Panc1 (cell line): ENCODE results near the gene DCAF15.

Experiments
- TCF7L2 ChIP-seq: IDR thresholded peaks from 2 replicates; pipeline ENCODE4 v1.6.1; 2011; ENCODE audit warnings: mild to moderate bottlenecking, low read depth, low read length, inconsistent platforms
- TF ChIP-seq, protein P1 (sequence below): fragments of 450-650 bp; IDR thresholded peaks from 2 replicates; pipeline ENCODE4 v1.5.1; 2017; ENCODE audit warnings: mild to moderate bottlenecking
- TF ChIP-seq, protein P2 (sequence below), 2 experiments: IDR thresholded peaks; 2 replicates each; pipeline ENCODE4 v1.6.1; 2011 to 2012; ENCODE audit warnings: low read depth in 2 of 2, control low read depth in 1 of 2, low read length in 1 of 2, mild to moderate bottlenecking in 1 of 2, moderate library complexity in 1 of 2; ENCODE audit not compliant: insufficient read depth in 1 of 2

DNA sequence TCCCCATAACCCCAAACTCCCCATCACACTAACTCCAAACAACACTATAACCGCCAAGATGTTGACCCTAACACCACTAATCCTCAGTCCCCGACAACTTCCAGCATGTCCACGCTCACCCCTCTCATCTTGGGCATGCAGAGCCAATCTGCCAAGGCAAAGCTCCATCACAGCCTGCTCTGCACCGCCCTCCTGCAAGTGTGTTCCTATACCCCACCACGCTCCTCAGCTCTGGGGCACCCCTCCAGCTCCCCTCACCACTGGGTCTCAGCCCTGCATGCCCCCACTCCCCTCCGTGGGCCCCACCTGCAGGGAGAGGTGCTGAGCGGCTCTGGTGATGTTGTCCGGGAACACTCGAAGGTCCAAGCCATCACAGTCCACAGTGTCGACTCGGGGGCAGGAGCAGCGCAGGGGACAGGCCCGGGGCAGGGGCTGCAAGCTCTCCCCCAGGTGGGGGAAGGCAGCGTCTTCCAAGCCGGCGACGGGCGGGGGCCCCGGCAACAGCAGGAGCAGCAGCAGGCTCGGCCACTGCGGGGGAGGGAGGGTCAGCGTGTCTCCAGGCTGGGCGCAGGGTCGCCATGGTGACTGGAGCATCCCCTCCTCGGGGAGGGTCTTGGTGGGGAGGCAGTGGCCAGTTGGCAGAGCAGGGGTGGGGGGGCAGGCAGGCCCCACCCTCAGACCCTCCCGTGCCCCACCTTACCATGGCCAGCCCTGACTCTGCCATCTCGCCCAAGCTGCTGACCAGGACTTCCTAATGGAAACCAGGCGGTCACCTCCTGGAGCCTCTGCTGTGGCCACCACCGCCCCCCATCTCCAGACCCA lies 14.6 kb upstream of the DCAF15 start:
- TF ChIP-seq, protein P1, sequence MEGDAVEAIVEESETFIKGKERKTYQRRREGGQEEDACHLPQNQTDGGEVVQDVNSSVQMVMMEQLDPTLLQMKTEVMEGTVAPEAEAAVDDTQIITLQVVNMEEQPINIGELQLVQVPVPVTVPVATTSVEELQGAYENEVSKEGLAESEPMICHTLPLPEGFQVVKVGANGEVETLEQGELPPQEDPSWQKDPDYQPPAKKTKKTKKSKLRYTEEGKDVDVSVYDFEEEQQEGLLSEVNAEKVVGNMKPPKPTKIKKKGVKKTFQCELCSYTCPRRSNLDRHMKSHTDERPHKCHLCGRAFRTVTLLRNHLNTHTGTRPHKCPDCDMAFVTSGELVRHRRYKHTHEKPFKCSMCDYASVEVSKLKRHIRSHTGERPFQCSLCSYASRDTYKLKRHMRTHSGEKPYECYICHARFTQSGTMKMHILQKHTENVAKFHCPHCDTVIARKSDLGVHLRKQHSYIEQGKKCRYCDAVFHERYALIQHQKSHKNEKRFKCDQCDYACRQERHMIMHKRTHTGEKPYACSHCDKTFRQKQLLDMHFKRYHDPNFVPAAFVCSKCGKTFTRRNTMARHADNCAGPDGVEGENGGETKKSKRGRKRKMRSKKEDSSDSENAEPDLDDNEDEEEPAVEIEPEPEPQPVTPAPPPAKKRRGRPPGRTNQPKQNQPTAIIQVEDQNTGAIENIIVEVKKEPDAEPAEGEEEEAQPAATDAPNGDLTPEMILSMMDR, result no peak
- TF ChIP-seq TCF7L2, result no peak
- TF ChIP-seq, protein P2, sequence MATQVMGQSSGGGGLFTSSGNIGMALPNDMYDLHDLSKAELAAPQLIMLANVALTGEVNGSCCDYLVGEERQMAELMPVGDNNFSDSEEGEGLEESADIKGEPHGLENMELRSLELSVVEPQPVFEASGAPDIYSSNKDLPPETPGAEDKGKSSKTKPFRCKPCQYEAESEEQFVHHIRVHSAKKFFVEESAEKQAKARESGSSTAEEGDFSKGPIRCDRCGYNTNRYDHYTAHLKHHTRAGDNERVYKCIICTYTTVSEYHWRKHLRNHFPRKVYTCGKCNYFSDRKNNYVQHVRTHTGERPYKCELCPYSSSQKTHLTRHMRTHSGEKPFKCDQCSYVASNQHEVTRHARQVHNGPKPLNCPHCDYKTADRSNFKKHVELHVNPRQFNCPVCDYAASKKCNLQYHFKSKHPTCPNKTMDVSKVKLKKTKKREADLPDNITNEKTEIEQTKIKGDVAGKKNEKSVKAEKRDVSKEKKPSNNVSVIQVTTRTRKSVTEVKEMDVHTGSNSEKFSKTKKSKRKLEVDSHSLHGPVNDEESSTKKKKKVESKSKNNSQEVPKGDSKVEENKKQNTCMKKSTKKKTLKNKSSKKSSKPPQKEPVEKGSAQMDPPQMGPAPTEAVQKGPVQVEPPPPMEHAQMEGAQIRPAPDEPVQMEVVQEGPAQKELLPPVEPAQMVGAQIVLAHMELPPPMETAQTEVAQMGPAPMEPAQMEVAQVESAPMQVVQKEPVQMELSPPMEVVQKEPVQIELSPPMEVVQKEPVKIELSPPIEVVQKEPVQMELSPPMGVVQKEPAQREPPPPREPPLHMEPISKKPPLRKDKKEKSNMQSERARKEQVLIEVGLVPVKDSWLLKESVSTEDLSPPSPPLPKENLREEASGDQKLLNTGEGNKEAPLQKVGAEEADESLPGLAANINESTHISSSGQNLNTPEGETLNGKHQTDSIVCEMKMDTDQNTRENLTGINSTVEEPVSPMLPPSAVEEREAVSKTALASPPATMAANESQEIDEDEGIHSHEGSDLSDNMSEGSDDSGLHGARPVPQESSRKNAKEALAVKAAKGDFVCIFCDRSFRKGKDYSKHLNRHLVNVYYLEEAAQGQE (IDR thresholded peaks at IDR 0.05; ENCODE audit: insufficient read depth in 1 of 2, low read depth in 2 of 2, low read length in 1 of 2), result no peak
